GM12878 (cell line): ENCODE results near the gene PAPLN. TPM values are rescaled to one million over a fixed set of nuclear protein-coding genes. Genes with fewer than 3 reads are reported as not detected.

ENCODE experiments used
- ATAC-seq: fragments of 200-7000 bp; cut with Tn5 transposase; 3 replicates; pipeline ENCODE4 v1.9.1; 2020; ENCODE audit warnings: mild to moderate bottlenecking, moderate library complexity
- BruUV-seq: library from RNA; stranded (reverse); fragments of 400-500 nt; replicated peaks from 2 replicates; lab custom pipeline; 2021; lab: Mats Ljungman, UMichigan
- CTCF ChIA-PET: fragments of 300-600 bp; sonication (Branson Sonifier 250); formaldehyde crosslinking; extraction: SDS; loops from one replicate; lab custom pipeline; 2021; ENCODE audit warnings: inconsistent platforms; lab: Yijun Ruan, JAX
- POLR2A ChIA-PET: fragments of 350-600 bp; formaldehyde crosslinking; extraction: SDS; loops from one replicate; lab custom pipeline; 2021; ENCODE audit warnings: inconsistent platforms; lab: Charles Lee
- RAD21 ChIA-PET: fragments of 300-600 bp; sonication (Branson Sonifier 250); formaldehyde crosslinking; loops from one replicate; lab custom pipeline; 2023; ENCODE audit warnings: antibody characterized with exemption; ENCODE audit not compliant: unreplicated experiment; lab: Charles Lee
- SMC1A ChIA-PET: fragments of 300-600 bp; sonication (Branson Sonifier 250); formaldehyde crosslinking; loops from one replicate; lab custom pipeline; 2023; ENCODE audit not compliant: unreplicated experiment, uncharacterized antibody; lab: Charles Lee
- DNase-seq: peaks from one replicate; pipeline ENCODE4 v3.0.0-alpha.2; 2011; ENCODE audit warnings: low read depth, low spot score
- FAIRE-seq: peaks from 3 replicates; lab custom pipeline; 2011; peaks lifted over from hg19 to GRCh38; lab: Jason Lieb, UNC
- H2AFZ ChIP-seq: 2 replicates; pipeline ENCODE4 v1.6.0; 2011; ENCODE audit warnings: low read depth, low read length, control low read depth; ENCODE audit not compliant: control insufficient read depth
- H3K27ac ChIP-seq: 2 replicates; pipeline ENCODE4 v1.5.1; 2011; ENCODE audit warnings: control low read depth; ENCODE audit not compliant: control insufficient read depth, insufficient read depth
- H3K27me3 ChIP-seq, 2 experiments: replicated peaks in 1 of 2; 2 replicates each; pipeline versions ENCODE4 v1.6.0 to v1.6.1; 2011; ENCODE audit warnings: low read length in 1 of 2; ENCODE audit not compliant: control insufficient read depth in 2 of 2, insufficient read depth in 2 of 2
- H3K36me3 ChIP-seq, 2 experiments: 2 replicates each; pipeline ENCODE4 v1.5.1; 2011; ENCODE audit warnings: low read length in 1 of 2; ENCODE audit not compliant: control insufficient read depth in 2 of 2, insufficient read depth in 2 of 2
- H3K4me1 ChIP-seq: 2 replicates; pipeline ENCODE4 v1.6.1; 2011; ENCODE audit warnings: mild to moderate bottlenecking, low read length, moderate library complexity, mixed read lengths; ENCODE audit not compliant: control insufficient read depth, insufficient read depth
- H3K4me2 ChIP-seq: 2 replicates; pipeline ENCODE4 v1.6.0; 2011; ENCODE audit warnings: control low read depth; ENCODE audit not compliant: control insufficient read depth, insufficient read depth
- H3K4me3 ChIP-seq: fragments of 200-600 bp; sonication (generic); 2 replicates; pipeline ENCODE4 v1.5.1; 2016
- H3K79me2 ChIP-seq: 2 replicates; pipeline ENCODE4 v1.6.0; 2011; ENCODE audit warnings: low read length; ENCODE audit not compliant: control insufficient read depth, insufficient read depth
- H3K9ac ChIP-seq: 2 replicates; pipeline ENCODE4 v1.8.0; 2011; ENCODE audit warnings: low read length, control low read depth, mixed read lengths; ENCODE audit not compliant: control insufficient read depth, insufficient read depth
- H3K9me3 ChIP-seq: replicated peaks from 3 replicates; pipeline ENCODE4 v1.5.1; 2011; ENCODE audit warnings: mild to moderate bottlenecking, low read length; ENCODE audit not compliant: control insufficient read depth, insufficient read depth
- H4K20me1 ChIP-seq: 2 replicates; pipeline ENCODE4 v1.6.0; 2011; ENCODE audit not compliant: control insufficient read depth, insufficient read depth
- CBX5 ChIP-seq: sonication (generic); IDR thresholded peaks from 2 replicates; pipeline ENCODE4 v1.6.1; 2016; ENCODE audit warnings: low read depth, moderate library complexity, mild to moderate bottlenecking, inconsistent platforms
- CREM ChIP-seq: IDR thresholded peaks from 2 replicates; pipeline ENCODE4 v1.6.1; 2014; ENCODE audit warnings: antibody characterized with exemption, low read depth
- HDAC2 ChIP-seq: fragments of 200-600 bp; sonication (generic); IDR thresholded peaks from 2 replicates; pipeline ENCODE4 v1.6.1; 2017
- IKZF2 ChIP-seq, 2 experiments: fragments of 450-650 bp; IDR thresholded peaks; 2 replicates each; pipeline ENCODE4 v1.6.1; 2017; ENCODE audit warnings: mild to moderate bottlenecking in 2 of 2, moderate library complexity in 2 of 2
- JUND ChIP-seq: IDR thresholded peaks from 2 replicates; pipeline ENCODE4 v1.6.1; 2012; ENCODE audit warnings: low read depth, mild to moderate bottlenecking, low read length, improper control_type of control experiment, moderate library complexity
- MTA3 ChIP-seq: IDR thresholded peaks from 2 replicates; pipeline ENCODE4 v1.6.1; 2012; ENCODE audit warnings: low read length, inconsistent platforms, borderline replicate concordance
- NR2F1 ChIP-seq: fragments of 450-650 bp; conservative IDR thresholded peaks from 2 replicates; pipeline ENCODE4 v1.6.1; 2017; ENCODE audit warnings: mild to moderate bottlenecking
- POLR2A ChIP-seq: IDR thresholded peaks from 2 replicates; pipeline ENCODE4 v1.6.1; 2011; ENCODE audit warnings: low read depth, mild to moderate bottlenecking, low read length
- POU2F2 ChIP-seq: IDR thresholded peaks from 3 replicates; pipeline ENCODE4 v1.6.1; 2011; ENCODE audit warnings: low read depth, mild to moderate bottlenecking, low read length, borderline replicate concordance
- SREBF1 ChIP-seq: IDR thresholded peaks from 2 replicates; pipeline ENCODE4 v1.6.1; 2012; ENCODE audit warnings: mild to moderate bottlenecking, low read length
- TBL1XR1 ChIP-seq: IDR thresholded peaks from 2 replicates; pipeline ENCODE4 v1.6.1; 2012; ENCODE audit warnings: low read depth, low read length, improper control_type of control experiment
- ZBED1 ChIP-seq: IDR thresholded peaks from 2 replicates; pipeline ENCODE4 v1.6.1; 2016; ENCODE audit warnings: borderline replicate concordance
- ZZZ3 ChIP-seq: IDR thresholded peaks from 2 replicates; pipeline ENCODE4 v1.6.1; 2011; ENCODE audit warnings: low read depth; ENCODE audit not compliant: control insufficient read depth, insufficient read length
- WGBS: methylation state at CpG from one replicate; pipeline ENCODE4 v1.1.6; 2016; ENCODE audit warnings: low lambda C conversion rate; ENCODE audit not compliant: insufficient replicate concordance, insufficient coverage; ENCODE audit errors: missing lambda C conversion rate; 5-methylcytosine and 5-hydroxymethylcytosine counted together
- in situ Hi-C: fragments of 300-500 bp; cut with MboI; formaldehyde crosslinking; loops from 9 replicates; pipeline ENCODE4 v1.14.3; 2018; ENCODE audit warnings: mixed read lengths
- intact Hi-C: fragments of 100-400 bp; cut with micrococcal nuclease; formaldehyde crosslinking; loops from one replicate; pipeline ENCODE4 v1.14.2; 2022; ENCODE audit not compliant: unreplicated experiment
- polyA plus RNA-seq, 11 experiments: library from polyadenylated mRNA; depleted of rRNA in 4 of 11; unstranded in 6 of 11; stranded (reverse) in 5 of 11; fragments of >200 nt; fragmentation: Nextera tagmentation in 4 of 11; fragmentation: Illumina TruSeq in 1 of 11; extraction: Ambion mirVana in 4 of 11; extraction: Trizol in 1 of 11; gene quantifications; 1 replicate in 1 of 11; 2 replicates in 10 of 11; pipeline versions ENCODE4 v1.2.1 to v1.2.3, GENCODE V29; 2011 to 2016; ENCODE audit warnings: inconsistent platforms in 2 of 11, missing spikeins in 2 of 11, low read depth in 1 of 11
- total RNA-seq, 4 experiments: library from RNA; depleted of rRNA in 3 of 4; stranded (reverse); fragments of >200 nt in 3 of 4; fragmentation: Illumina TruSeq in 1 of 4; extraction: Trizol in 1 of 4; gene quantifications; 2 replicates each; pipeline versions ENCODE4 v1.2.1 to v1.2.3, GENCODE V29; 2013 to 2021
- TF ChIP-seq, protein P1 (sequence below): fragments of 450-650 bp; IDR thresholded peaks from 2 replicates; pipeline ENCODE4 v1.6.1; 2017; ENCODE audit warnings: borderline replicate concordance
- TF ChIP-seq, protein P2 (sequence below): fragments of 450-650 bp; IDR thresholded peaks from 2 replicates; pipeline ENCODE4 v1.6.1; 2014; ENCODE audit warnings: mild to moderate bottlenecking
- TF ChIP-seq, protein P3 (sequence below): IDR thresholded peaks from 2 replicates; pipeline ENCODE4 v1.6.1; 2012; ENCODE audit warnings: low read depth, low read length, improper control_type of control experiment
- TF ChIP-seq, protein P4 (sequence below): IDR thresholded peaks from 2 replicates; pipeline ENCODE4 v1.6.1; 2012; ENCODE audit warnings: low read depth, low read length, improper control_type of control experiment

PAPLN gene
- total and polyA plus RNA-seq, 10 of the 15 experiments (the other 5 are each of a cell fraction or from before 2014, with no cell fraction given) = 1.8 to 19.8 (median 7.4) TPM

DNA sequence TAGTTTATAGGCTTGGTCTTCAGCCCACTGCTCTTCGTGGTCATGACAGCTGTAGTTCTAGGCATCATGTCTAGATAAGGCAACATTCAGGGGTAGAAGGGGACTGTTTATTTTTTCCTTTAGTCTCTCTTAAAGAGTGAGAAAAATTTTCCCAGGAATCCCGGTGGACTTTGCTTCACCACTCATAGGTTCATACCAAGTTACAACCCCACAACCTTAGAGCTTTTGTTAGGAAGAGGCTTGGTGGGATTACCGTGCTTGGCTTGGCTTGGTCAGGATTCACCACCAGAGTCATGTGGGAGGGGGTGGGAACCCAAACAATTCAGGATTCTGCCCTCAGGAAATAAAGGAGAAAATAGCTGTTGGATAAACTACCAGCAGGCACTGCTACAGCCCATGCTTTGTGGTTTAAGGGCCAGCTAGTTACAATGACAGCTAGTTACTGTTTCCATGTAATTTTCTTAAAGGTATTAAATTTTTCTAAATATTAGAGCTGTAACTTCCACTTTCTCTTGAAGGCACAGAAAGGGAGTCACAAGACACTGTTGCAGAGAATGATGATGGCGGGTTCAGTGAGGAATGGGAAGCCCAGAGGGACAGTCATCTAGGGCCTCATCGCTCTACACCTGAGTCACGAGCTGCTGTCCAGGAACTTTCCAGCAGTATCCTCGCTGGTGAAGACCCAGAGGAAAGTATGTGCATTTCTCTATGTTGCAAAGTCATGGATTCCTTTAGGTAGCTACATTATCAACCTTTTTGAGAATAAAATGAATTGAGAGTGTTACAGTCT lies 25.9 kb upstream of the PAPLN start:
- FAIRE-seq (no peak), DNase-seq (no peak), ATAC-seq (no peak)
- H3K9me3 ChIP-seq = peaks cover 8% of the 10 kb centered on the region; the same call in 2 of the 3 replicates
- BruUV-seq = no TSS peak
- H3K4me3 ChIP-seq = no peak overlapping the region
- POLR2A ChIA-PET = interaction anchor here (0.6 kb wide), 1 partner anchor 12 kb away, joined by 5 read pairs; no protein-coding TSS in a partner anchor
- SMC1A ChIA-PET = interaction anchor here (1.1 to 1.6 kb wide), 4 partner anchors 8 to 19 kb away, joined by 3 to 5 read pairs (median 3); no protein-coding TSS in a partner anchor
- RAD21 ChIA-PET = interaction anchor here (0.8 kb wide), 1 partner anchor 35 kb away, joined by 5 read pairs; no protein-coding TSS in a partner anchor
- no peaks in the 10 kb centered on the region for H4K20me1 ChIP-seq
- intact Hi-C loops (no loop called here), in situ Hi-C loops (no loop called here)
- H3K79me2 ChIP-seq = no peaks in the 10 kb centered on the region
- H2AFZ ChIP-seq = no peak overlapping the region
- no peak overlapping the region for H3K4me2 ChIP-seq
- H3K36me3 ChIP-seq = peaks cover 11 to 23% of the 10 kb centered on the region in 2 experiments
- H3K4me1 ChIP-seq = no peaks in the 10 kb centered on the region
- no peak overlapping the region for H3K27ac ChIP-seq
- WGBS = 97% methylated on average over 7 of the region's 7 CpGs
- no peak overlapping the region for H3K9ac ChIP-seq
- no peak for TF ChIP-seq ZZZ3
- no peak for TF ChIP-seq ZBED1
- no peak for TF ChIP-seq POU2F2
- TF ChIP-seq, protein P1, sequence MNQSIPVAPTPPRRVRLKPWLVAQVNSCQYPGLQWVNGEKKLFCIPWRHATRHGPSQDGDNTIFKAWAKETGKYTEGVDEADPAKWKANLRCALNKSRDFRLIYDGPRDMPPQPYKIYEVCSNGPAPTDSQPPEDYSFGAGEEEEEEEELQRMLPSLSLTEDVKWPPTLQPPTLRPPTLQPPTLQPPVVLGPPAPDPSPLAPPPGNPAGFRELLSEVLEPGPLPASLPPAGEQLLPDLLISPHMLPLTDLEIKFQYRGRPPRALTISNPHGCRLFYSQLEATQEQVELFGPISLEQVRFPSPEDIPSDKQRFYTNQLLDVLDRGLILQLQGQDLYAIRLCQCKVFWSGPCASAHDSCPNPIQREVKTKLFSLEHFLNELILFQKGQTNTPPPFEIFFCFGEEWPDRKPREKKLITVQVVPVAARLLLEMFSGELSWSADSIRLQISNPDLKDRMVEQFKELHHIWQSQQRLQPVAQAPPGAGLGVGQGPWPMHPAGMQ = no peak
- TF ChIP-seq, protein P2, sequence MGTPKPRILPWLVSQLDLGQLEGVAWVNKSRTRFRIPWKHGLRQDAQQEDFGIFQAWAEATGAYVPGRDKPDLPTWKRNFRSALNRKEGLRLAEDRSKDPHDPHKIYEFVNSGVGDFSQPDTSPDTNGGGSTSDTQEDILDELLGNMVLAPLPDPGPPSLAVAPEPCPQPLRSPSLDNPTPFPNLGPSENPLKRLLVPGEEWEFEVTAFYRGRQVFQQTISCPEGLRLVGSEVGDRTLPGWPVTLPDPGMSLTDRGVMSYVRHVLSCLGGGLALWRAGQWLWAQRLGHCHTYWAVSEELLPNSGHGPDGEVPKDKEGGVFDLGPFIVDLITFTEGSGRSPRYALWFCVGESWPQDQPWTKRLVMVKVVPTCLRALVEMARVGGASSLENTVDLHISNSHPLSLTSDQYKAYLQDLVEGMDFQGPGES = no peak
- TF ChIP-seq HDAC2 = no peak
- TF ChIP-seq MTA3 = no peak
- no peak for TF ChIP-seq POLR2A
- TF ChIP-seq, protein P3, sequence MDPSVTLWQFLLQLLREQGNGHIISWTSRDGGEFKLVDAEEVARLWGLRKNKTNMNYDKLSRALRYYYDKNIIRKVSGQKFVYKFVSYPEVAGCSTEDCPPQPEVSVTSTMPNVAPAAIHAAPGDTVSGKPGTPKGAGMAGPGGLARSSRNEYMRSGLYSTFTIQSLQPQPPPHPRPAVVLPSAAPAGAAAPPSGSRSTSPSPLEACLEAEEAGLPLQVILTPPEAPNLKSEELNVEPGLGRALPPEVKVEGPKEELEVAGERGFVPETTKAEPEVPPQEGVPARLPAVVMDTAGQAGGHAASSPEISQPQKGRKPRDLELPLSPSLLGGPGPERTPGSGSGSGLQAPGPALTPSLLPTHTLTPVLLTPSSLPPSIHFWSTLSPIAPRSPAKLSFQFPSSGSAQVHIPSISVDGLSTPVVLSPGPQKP = no peak
- no peak for TF ChIP-seq SREBF1
- no peak for TF ChIP-seq CBX5
- no peak for TF ChIP-seq JUND
- TF ChIP-seq, protein P4, sequence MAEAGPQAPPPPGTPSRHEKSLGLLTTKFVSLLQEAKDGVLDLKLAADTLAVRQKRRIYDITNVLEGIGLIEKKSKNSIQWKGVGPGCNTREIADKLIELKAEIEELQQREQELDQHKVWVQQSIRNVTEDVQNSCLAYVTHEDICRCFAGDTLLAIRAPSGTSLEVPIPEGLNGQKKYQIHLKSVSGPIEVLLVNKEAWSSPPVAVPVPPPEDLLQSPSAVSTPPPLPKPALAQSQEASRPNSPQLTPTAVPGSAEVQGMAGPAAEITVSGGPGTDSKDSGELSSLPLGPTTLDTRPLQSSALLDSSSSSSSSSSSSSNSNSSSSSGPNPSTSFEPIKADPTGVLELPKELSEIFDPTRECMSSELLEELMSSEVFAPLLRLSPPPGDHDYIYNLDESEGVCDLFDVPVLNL = no peak
- TF ChIP-seq NR2F1 = no peak
- TF ChIP-seq IKZF2 (IDR thresholded peaks at IDR 0.05) = no peak
- no peak for TF ChIP-seq TBL1XR1
- no peak for TF ChIP-seq CREM
- no peaks in the 10 kb centered on the region for H3K27me3 ChIP-seq
- CTCF ChIA-PET = interaction anchor here (0.6 to 1.9 kb wide), 5 partner anchors 12 to 137 kb away, joined by 3 to 9 read pairs (median 3); no protein-coding TSS in a partner anchor
